K562 (cell line): Measurements from ENCODE around the gene SPINT1. TPM values are rescaled to one million over a fixed set of nuclear protein-coding genes. Genes with fewer than 3 reads are reported as not detected.
A peak's percentile ranks its signal among the peaks of the same experiment; 100 is the strongest.

Experiments used
- ATAC-seq: fragments of 200-7000 bp; cut with Tn5 transposase; 3 replicates; pipeline ENCODE4 v1.9.1; 2020; ENCODE audit warnings: moderate library complexity
- BruUV-seq: library from RNA; stranded (reverse); fragments of 400-500 nt; replicated peaks from 2 replicates; lab custom pipeline; 2021; lab: Mats Ljungman, UMichigan
- CTCF ChIA-PET: fragments of 300-600 bp; formaldehyde crosslinking; extraction: SDS; loops from one replicate; lab custom pipeline; 2021; ENCODE audit warnings: low intra/inter-chr PET ratio; lab: Yijun Ruan, JAX
- POLR2A ChIA-PET: fragments of 300-600, 350-650 bp; sonication (Branson Sonifier 250); formaldehyde crosslinking; extraction: SDS; loops from one replicate; lab custom pipeline; 2021; ENCODE audit warnings: antibody characterized with exemption, inconsistent platforms; lab: Yijun Ruan, JAX
- DNase-seq, 4 experiments: peaks; one replicate each; pipeline versions ENCODE4 v3.0.0 to v3.0.0-alpha.2; 2011 to 2018; ENCODE audit warnings: low spot score in 3 of 4, mixed read lengths in 3 of 4; ENCODE audit errors: extremely low read depth in 1 of 4
- FAIRE-seq: peaks from 2 replicates; lab custom pipeline; 2011; peaks lifted over from hg19 to GRCh38; lab: Jason Lieb, UNC
- H2AFZ ChIP-seq: 2 replicates; pipeline ENCODE4 v1.6.0; 2011; ENCODE audit warnings: low read depth, low read length, control low read depth, inconsistent platforms
- H3K27ac ChIP-seq: fragments of 200-600 bp; 3 replicates; pipeline ENCODE4 v1.8.0; 2011; ENCODE audit warnings: low read depth, mild to moderate bottlenecking, control low read depth, inconsistent platforms, low read length, moderate library complexity, mixed read lengths; ENCODE audit errors: extremely low read depth
- H3K27me3 ChIP-seq, 2 experiments: fragments of 300-600 bp in 1 of 2; 2 replicates in 1 of 2; 3 replicates in 1 of 2; pipeline versions ENCODE4 v1.6.0 to v1.8.0; 2011; ENCODE audit warnings: inconsistent platforms in 2 of 2, low read length in 2 of 2, mild to moderate bottlenecking in 1 of 2, mixed read lengths in 1 of 2, moderate library complexity in 1 of 2; ENCODE audit not compliant: control insufficient read depth in 2 of 2, insufficient read depth in 2 of 2
- H3K36me3 ChIP-seq: fragments of 300-600 bp; 3 replicates; pipeline ENCODE4 v1.8.0; 2011; ENCODE audit warnings: mild to moderate bottlenecking, low read length, inconsistent platforms; ENCODE audit not compliant: control insufficient read depth, insufficient read depth
- H3K4me1 ChIP-seq, 2 experiments: fragments of 200-600 bp in 1 of 2; replicated peaks in 1 of 2; 2 replicates in 1 of 2; 3 replicates in 1 of 2; pipeline versions ENCODE4 v1.5.1 to v1.8.0; 2011; ENCODE audit warnings: inconsistent platforms in 2 of 2, low read length in 2 of 2, mild to moderate bottlenecking in 1 of 2, mixed read lengths in 1 of 2, moderate library complexity in 1 of 2; ENCODE audit not compliant: control insufficient read depth in 2 of 2, insufficient read depth in 2 of 2
- H3K4me2 ChIP-seq: 2 replicates; pipeline ENCODE4 v1.6.1; 2011; ENCODE audit warnings: low read length, control low read depth, inconsistent platforms, mixed read lengths; ENCODE audit not compliant: insufficient read depth
- H3K4me3 ChIP-seq: fragments of 200-600 bp; sonication (generic), shearing (Covaris generic); 2 replicates; pipeline ENCODE4 v1.5.1; 2016; ENCODE audit warnings: control low read depth, inconsistent platforms
- H3K79me2 ChIP-seq: fragments of 200-600 bp; 3 replicates; pipeline ENCODE4 v1.8.0; 2011; ENCODE audit warnings: low read length, inconsistent platforms; ENCODE audit not compliant: control insufficient read depth, insufficient read depth
- H3K9ac ChIP-seq, 2 experiments: 2 replicates each; pipeline versions ENCODE4 v1.6.0 to v1.6.1; 2011; ENCODE audit warnings: low read depth in 2 of 2, low read length in 2 of 2, control low read depth in 1 of 2, inconsistent platforms in 1 of 2, mild to moderate bottlenecking in 1 of 2, mixed read lengths in 1 of 2; ENCODE audit not compliant: insufficient read depth in 1 of 2
- H3K9me1 ChIP-seq: one replicate; pipeline ENCODE4 v1.6.0; 2011; ENCODE audit warnings: inconsistent platforms, mild to moderate bottlenecking, low read length, moderate library complexity; ENCODE audit not compliant: control insufficient read depth, insufficient read depth
- H3K9me3 ChIP-seq: replicated peaks from 2 replicates; pipeline ENCODE4 v1.5.1; 2011; ENCODE audit warnings: low read depth, low read length, inconsistent platforms; ENCODE audit not compliant: control insufficient read depth, insufficient read depth
- H4K20me1 ChIP-seq: replicated peaks from 2 replicates; pipeline ENCODE4 v1.6.1; 2011; ENCODE audit warnings: low read length, inconsistent platforms, mixed read lengths; ENCODE audit not compliant: control insufficient read depth, insufficient read depth
- ATF3 ChIP-seq, 2 experiments: fragments of 450-650 bp in 1 of 2; sonication (generic) in 1 of 2; formaldehyde crosslinking in 1 of 2; IDR thresholded peaks in 1 of 2; conservative IDR thresholded peaks in 1 of 2; 2 replicates each; pipeline versions ENCODE4 v1.6.1 to v1.8.1; 2016 to 2023; ENCODE audit warnings: mild to moderate bottlenecking in 2 of 2, moderate library complexity in 2 of 2, inconsistent platforms in 1 of 2, missing genetic modification reagents in 1 of 2
- ELF1 ChIP-seq: fragments of 200-800 bp; sonication (Bioruptor generic); IDR thresholded peaks from 2 replicates; pipeline ENCODE4 v1.6.1; 2016; ENCODE audit warnings: missing genetic modification characterization, missing compliant biosample characterization
- GATA2 ChIP-seq: sonication (generic); formaldehyde crosslinking; IDR thresholded peaks from 2 replicates; pipeline ENCODE4 v1.4.0; 2020; ENCODE audit warnings: mild to moderate bottlenecking, missing genetic modification reagents
- L3MBTL2 ChIP-seq: fragments of 450-650 bp; IDR thresholded peaks from 2 replicates; pipeline ENCODE4 v1.6.1; 2016; ENCODE audit warnings: mild to moderate bottlenecking, moderate library complexity
- MCM7 ChIP-seq, 2 experiments: fragments of 450-650 bp; IDR thresholded peaks; 2 replicates each; pipeline ENCODE4 v1.6.1; 2016 to 2018
- MITF ChIP-seq: IDR thresholded peaks from 2 replicates; pipeline ENCODE4 v1.6.1; 2014; ENCODE audit warnings: antibody characterized with exemption
- NBN ChIP-seq: fragments of 450-650 bp; IDR thresholded peaks from 2 replicates; pipeline ENCODE4 v1.6.1; 2016; ENCODE audit warnings: low read depth, mild to moderate bottlenecking
- PHB ChIP-seq: fragments of 250-450 bp; sonication (Bioruptor Pico); IDR thresholded peaks from 2 replicates; pipeline ENCODE4 v1.5.0; 2021
- POLR2B ChIP-seq: fragments of 450-650 bp; IDR thresholded peaks from 2 replicates; pipeline ENCODE4 v1.6.1; 2018; ENCODE audit warnings: low read depth; ENCODE audit not compliant: partially characterized antibody
- RBFOX2 ChIP-seq: fragments of 200-400 bp; formaldehyde crosslinking; IDR thresholded peaks from 2 replicates; pipeline ENCODE4 v1.6.1; 2017; ENCODE audit warnings: low read depth, mild to moderate bottlenecking, low read length, moderate library complexity
- SIN3A ChIP-seq, 2 experiments: fragments of 150-350 bp in 1 of 2; IDR thresholded peaks; 2 replicates each; pipeline ENCODE4 v1.6.1; 2011 to 2016; ENCODE audit warnings: borderline replicate concordance in 2 of 2, low read depth in 2 of 2, low read length in 2 of 2, mild to moderate bottlenecking in 2 of 2, moderate library complexity in 2 of 2; ENCODE audit not compliant: control insufficient read depth in 1 of 2
- SMARCA4 ChIP-seq: fragments of 450-650 bp; IDR thresholded peaks from 2 replicates; pipeline ENCODE4 v1.6.1; 2016
- TBP ChIP-seq: optimal IDR thresholded peaks from 2 replicates; pipeline ENCODE3; 2011; ENCODE audit warnings: low read depth, low read length, improper control_type of control experiment
- UBTF ChIP-seq, 2 experiments: IDR thresholded peaks; 2 replicates each; pipeline ENCODE4 v1.6.1; 2012; ENCODE audit warnings: improper control_type of control experiment in 2 of 2, low read depth in 2 of 2, low read length in 2 of 2, borderline replicate concordance in 1 of 2
- ZNF175 ChIP-seq: fragments of 200-800 bp; sonication (Bioruptor generic); IDR thresholded peaks from 2 replicates; pipeline ENCODE4 v1.6.1; 2016; ENCODE audit warnings: low read depth, mild to moderate bottlenecking, missing genetic modification characterization, missing compliant biosample characterization
- ZNF253 ChIP-seq: fragments of 250-450 bp; sonication (Bioruptor Pico); conservative IDR thresholded peaks from 2 replicates; pipeline ENCODE4 v1.6.1; 2021; ENCODE audit warnings: mild to moderate bottlenecking
- ZNF75A ChIP-seq: fragments of 450-650 bp; formaldehyde crosslinking; IDR thresholded peaks from 2 replicates; pipeline ENCODE4 v1.4.0; 2020; ENCODE audit warnings: mild to moderate bottlenecking
- WGBS: fragments of 100-300 bp; shearing (Covaris generic); methylation state at CpG from one replicate; pipeline ENCODE4 v1.1.6; 2016; ENCODE audit warnings: low coverage, mixed read lengths; ENCODE audit not compliant: insufficient coverage; ENCODE audit errors: missing lambda C conversion rate; 5-methylcytosine and 5-hydroxymethylcytosine counted together
- in situ Hi-C: fragments of 300-500 bp; cut with MboI; formaldehyde crosslinking; loops from 4 replicates; pipeline ENCODE4 v1.15.0; 2018; ENCODE audit warnings: inconsistent platforms, mixed read lengths
- intact Hi-C: fragments of 100-400 bp; cut with micrococcal nuclease; formaldehyde crosslinking; loops from 2 replicates; pipeline ENCODE4 v1.14.2; 2022
- polyA plus RNA-seq, 8 experiments: library from polyadenylated mRNA; depleted of rRNA in 4 of 8; stranded (reverse) in 5 of 8; unstranded in 3 of 8; fragments of >200 nt; fragmentation: Nextera tagmentation in 2 of 8; fragmentation: Illumina TruSeq in 1 of 8; extraction: Ambion mirVana in 2 of 8; extraction: Trizol in 1 of 8; gene quantifications; 2 replicates each; pipeline versions ENCODE4 v1.2.1 to v1.2.3, GENCODE V29; 2011 to 2014; ENCODE audit warnings: inconsistent platforms in 1 of 8, missing spikeins in 1 of 8
- total RNA-seq, 7 experiments: library from RNA; depleted of rRNA in 6 of 7; stranded (reverse); fragments of >200 nt in 6 of 7; fragmentation: Illumina TruSeq in 2 of 7; extraction: Trizol in 2 of 7; gene quantifications; 2 replicates each; pipeline versions ENCODE4 v1.2.1 to v1.2.3, GENCODE V29; 2011 to 2021; ENCODE audit warnings: low replicate concordance in 1 of 7

Gene SPINT1
- total and polyA plus RNA-seq, 9 of the 15 experiments (the other 6 are each of a cell fraction or from before 2014, with no cell fraction given): 0.78 to 4.5 (median 1.5) TPM

- no peaks in the 10 kb centered on the region for H3K9me3 ChIP-seq
- peak overlapping the region; percentile 76 for H3K27ac ChIP-seq
- peak; percentile 87 for ATAC-seq
- 1% methylated on average over 33 of the region's 33 CpGs for WGBS
- no peaks in the 10 kb centered on the region for H3K9me1 ChIP-seq
- TSS peak; percentile 78 for BruUV-seq
- ChIA-PET CTCF (interaction anchor here (0.6 to 6.7 kb wide), 10 partner anchors 11 to 1171 kb away, joined by 3 to 75 read pairs (median 4); no protein-coding TSS in a partner anchor), POLR2A (interaction anchor here (0.6 to 1.9 kb wide), 10 partner anchors 9 to 203 kb away, joined by 3 to 14 read pairs (median 4); partner anchors contain the start of gene RHOV)
- intact Hi-C loops (loop anchor here (1.0 to 10.0 kb wide), 6 partner anchors 38 to 376 kb away; partner anchors contain the start of gene KNL1), in situ Hi-C loops (loop anchor here (5.0 to 10.0 kb wide), 2 partner anchors 38 to 220 kb away; no protein-coding TSS in a partner anchor)
- peak overlapping the region; percentile 91 for H2AFZ ChIP-seq
- no peaks in the 10 kb centered on the region for H4K20me1 ChIP-seq
- peaks cover 8 to 21% of the 10 kb centered on the region in 2 experiments; a peak in 4 of 5 replicates for H3K4me1 ChIP-seq
- peak overlapping the region; percentile 73 to 91 for H3K9ac ChIP-seq
- peak overlapping the region; percentile 92 for H3K4me3 ChIP-seq
- peak; percentile 83 to 90 (median 86) for DNase-seq
- H3K27me3 ChIP-seq: no peaks in the 10 kb centered on the region
- H3K4me2 ChIP-seq: peak overlapping the region; percentile 90
- H3K79me2 ChIP-seq: peaks cover 17% of the 10 kb centered on the region
- peaks cover 35% of the 10 kb centered on the region; the same call in 2 of the 3 replicates for H3K36me3 ChIP-seq
- FAIRE-seq: peak; percentile 84
- TF ChIP-seq MITF (peak; percentile 76), NBN (no peak), L3MBTL2 (peak; percentile 51), MCM7 (IDR thresholded peaks at IDR 0.05) (no peak), PHB (CRISPR knock-in tag) (no peak), ZNF75A (CRISPR knock-in tag) (peak; percentile 94), RBFOX2 (peak; percentile 34), POLR2B (no peak), ZNF175 (CRISPR knock-in tag) (no peak), TBP (peak; percentile 25), SIN3A (IDR thresholded peaks at IDR 0.05; ENCODE audit: borderline replicate concordance in 2 of 2, control insufficient read depth in 1 of 2, low read depth in 2 of 2, low read length in 2 of 2) (peak; percentile 35 to 71; a peak in 2 of 4 replicates), ZNF253 (CRISPR knock-in tag) (no peak), SMARCA4 (peak; percentile 55), UBTF (IDR thresholded peaks at IDR 0.05; ENCODE audit: borderline replicate concordance in 1 of 2, low read depth in 2 of 2, low read length in 2 of 2) (peak; percentile 41 to 85; a peak in 1 of 4 replicates), ATF3 (IDR thresholded peaks at IDR 0.05) (0 out of 2 replicates have a peak, but pooled peaks have one; percentile 26), ATF3 (CRISPR knock-in tag; conservative IDR thresholded peaks at IDR 0.05) (no peak), GATA2 (CRISPR knock-in tag) (peak; percentile 47), ELF1 (peak; percentile 86)
Measured at GRCh38 chr15:40894681-40895448, 51.0 kb downstream of the SPINT1 start.
